ENCODE data around the gene FSTL3. TPM values are rescaled to one million over a fixed set of nuclear protein-coding genes. Genes with fewer than 3 reads are reported as not detected.

FSTL3 gene
- total RNA-seq, 1 experiment from 2014 or later = 6.8 TPM

- H3K9me3 Mint-ChIP-seq = no peaks in the 10 kb centered on the region
These were observed 53.9 kb downstream of the FSTL3 start for GRCh38 chr19:729965-730668.

More at GRCh38 chr19:729965-730668, 53.9 kb downstream of the FSTL3 start:
- H3K79me2 ChIP-seq (ENCODE audit: insufficient read depth, low read length) = no peaks in the 10 kb centered on the region
- no peak for DNase-seq
- H2BK120ac ChIP-seq (ENCODE audit: low read depth, low read length, poor library complexity, severe bottlenecking) = no peak overlapping the region
- H3K27ac ChIP-seq (ENCODE audit: insufficient read length, low read depth, low read length) = no peak overlapping the region
- no peaks in the 10 kb centered on the region for H3K27me3 ChIP-seq (ENCODE audit: insufficient read depth, low read length)
- H3K9me3 ChIP-seq (ENCODE audit: control insufficient read depth, low read depth, low read length) = no peaks in the 10 kb centered on the region
- no peak overlapping the region for H3K23ac ChIP-seq (ENCODE audit: insufficient read length, low read depth, low read length)
- H3K4me1 ChIP-seq (ENCODE audit: insufficient read depth, low read length) = no peaks in the 10 kb centered on the region
- no peaks in the 10 kb centered on the region for H4K20me1 ChIP-seq (ENCODE audit: control insufficient read depth, insufficient read depth, insufficient read length)
- H3K56ac ChIP-seq (ENCODE audit: insufficient read length, low read depth, low read length) = no peak overlapping the region
- H3K27me3 Mint-ChIP-seq (ENCODE audit: low read depth) = no peaks in the 10 kb centered on the region
- no peak overlapping the region for H4K5ac ChIP-seq (ENCODE audit: insufficient read length, low read depth, low read length)
- no peaks in the 10 kb centered on the region for H3K23me2 ChIP-seq (ENCODE audit: insufficient read length, low read depth, low read length, poor library complexity, severe bottlenecking)
- no peak overlapping the region for H2BK5ac ChIP-seq (ENCODE audit: insufficient read length, low read length)
- no peak overlapping the region for H4K91ac ChIP-seq (ENCODE audit: insufficient read length, low read depth, low read length)
- H3K79me1 ChIP-seq (ENCODE audit: insufficient read depth, low read depth, low read length, poor library complexity, severe bottlenecking) = no peaks in the 10 kb centered on the region
- H3K9ac ChIP-seq (ENCODE audit: extremely low read depth, insufficient read length, low read length) = no peak overlapping the region
- no peak overlapping the region for H2BK20ac ChIP-seq (ENCODE audit: low read depth, low read length, poor library complexity, severe bottlenecking)
- no peak overlapping the region for H2BK15ac ChIP-seq (ENCODE audit: low read depth, low read length)
- no peak overlapping the region for H4K8ac ChIP-seq (replicated peaks; ENCODE audit: insufficient read length, low read depth, low read length)
- no peak overlapping the region for H3K18ac ChIP-seq (ENCODE audit: insufficient read length, low read depth, low read length)
- no peak overlapping the region for H2BK12ac ChIP-seq (ENCODE audit: insufficient read length, low read depth, low read length)
- TF ChIP-seq CTCF (conservative IDR thresholded peaks at IDR 0.05) = no peak
- no peak overlapping the region for H3K14ac ChIP-seq (ENCODE audit: insufficient read depth, low read length)
- H3K27ac Mint-ChIP-seq = no peak overlapping the region
- WGBS (ENCODE audit: extremely low coverage, insufficient read length, low lambda C conversion rate) = no CpG with 5 or more reads among the region's 14 CpGs
- H3K4me2 ChIP-seq (ENCODE audit: insufficient read depth, insufficient read length, low read length) = no peak overlapping the region
- no peak overlapping the region for H2AFZ ChIP-seq (ENCODE audit: low read length)
- peaks cover 2 to 9% (median 5%) of the 10 kb centered on the region in 3 experiments; a peak in 6 of 7 replicates for H3K36me3 Mint-ChIP-seq (ENCODE audit: insufficient read depth in 1 of 3, low read depth in 3 of 3)
- H2AK5ac ChIP-seq (ENCODE audit: insufficient read length, low read length) = no peak overlapping the region
- peaks cover 0 to 4% of the 10 kb centered on the region in 2 experiments; a peak in 2 of 4 replicates for H3K4me1 Mint-ChIP-seq
- no peak overlapping the region for H3K4me3 Mint-ChIP-seq
- H3K4ac ChIP-seq (ENCODE audit: low read depth, low read length) = no peak overlapping the region
- no peak overlapping the region for H3T11ph ChIP-seq (ENCODE audit: low read length)

Measured in H9 (cell line).